Measurements from ENCODE around the gene WDR38.
A peak's percentile ranks its signal among the peaks of the same experiment; 100 is the strongest.

DNA sequence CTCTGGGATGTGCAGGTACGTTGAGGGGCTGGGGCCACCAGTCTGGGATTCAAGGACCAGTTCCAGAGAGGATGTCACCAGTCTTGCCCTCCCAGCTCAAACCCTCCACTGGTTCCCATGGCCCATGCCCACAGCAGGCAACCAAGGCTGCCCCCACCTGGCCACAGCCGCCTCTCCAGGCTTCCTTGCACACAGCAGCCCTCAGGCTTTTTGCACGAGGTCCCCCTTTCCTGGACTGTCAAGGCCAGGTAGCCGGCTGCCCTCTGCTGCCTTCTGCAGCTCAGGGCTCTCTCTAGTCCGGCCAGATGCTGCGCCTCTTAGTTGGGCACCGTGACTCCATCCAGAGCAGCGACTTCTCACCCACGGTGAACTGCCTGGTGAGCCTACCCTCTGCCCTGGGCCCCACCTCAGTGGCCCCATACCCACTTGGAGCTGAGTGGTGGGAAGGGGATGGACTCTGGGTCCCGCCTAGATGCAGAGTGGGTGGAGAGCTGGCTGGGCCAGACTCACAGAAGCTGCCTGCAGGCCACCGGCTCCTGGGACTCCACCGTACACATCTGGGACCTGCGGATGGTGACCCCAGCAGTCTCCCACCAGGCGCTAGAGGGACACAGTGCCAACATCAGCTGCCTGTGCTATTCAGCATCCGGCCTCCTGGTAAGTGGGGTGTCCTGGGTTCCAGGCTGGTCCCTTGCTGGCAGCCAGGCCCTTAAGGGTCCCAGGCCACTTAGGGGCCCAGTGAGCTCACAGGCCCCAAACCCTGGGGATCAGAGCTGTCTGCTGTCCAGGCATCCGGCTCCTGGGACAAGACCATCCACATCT is 2.9 kb downstream of the WDR38 start:
- no peak for TF ChIP-seq RFX5 (IDR thresholded peaks at IDR 0.05; ENCODE audit: low read depth, low read length)
- no peak for TF ChIP-seq NFE2L2 (IDR thresholded peaks at IDR 0.05; ENCODE audit: low read depth, low read length)
- TF ChIP-seq, protein P1, sequence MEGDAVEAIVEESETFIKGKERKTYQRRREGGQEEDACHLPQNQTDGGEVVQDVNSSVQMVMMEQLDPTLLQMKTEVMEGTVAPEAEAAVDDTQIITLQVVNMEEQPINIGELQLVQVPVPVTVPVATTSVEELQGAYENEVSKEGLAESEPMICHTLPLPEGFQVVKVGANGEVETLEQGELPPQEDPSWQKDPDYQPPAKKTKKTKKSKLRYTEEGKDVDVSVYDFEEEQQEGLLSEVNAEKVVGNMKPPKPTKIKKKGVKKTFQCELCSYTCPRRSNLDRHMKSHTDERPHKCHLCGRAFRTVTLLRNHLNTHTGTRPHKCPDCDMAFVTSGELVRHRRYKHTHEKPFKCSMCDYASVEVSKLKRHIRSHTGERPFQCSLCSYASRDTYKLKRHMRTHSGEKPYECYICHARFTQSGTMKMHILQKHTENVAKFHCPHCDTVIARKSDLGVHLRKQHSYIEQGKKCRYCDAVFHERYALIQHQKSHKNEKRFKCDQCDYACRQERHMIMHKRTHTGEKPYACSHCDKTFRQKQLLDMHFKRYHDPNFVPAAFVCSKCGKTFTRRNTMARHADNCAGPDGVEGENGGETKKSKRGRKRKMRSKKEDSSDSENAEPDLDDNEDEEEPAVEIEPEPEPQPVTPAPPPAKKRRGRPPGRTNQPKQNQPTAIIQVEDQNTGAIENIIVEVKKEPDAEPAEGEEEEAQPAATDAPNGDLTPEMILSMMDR (conservative IDR thresholded peaks at IDR 0.05; ENCODE audit: low read depth, low read length), result peak; percentile 47
- TF ChIP-seq MAFK (IDR thresholded peaks at IDR 0.05; ENCODE audit: low read depth, low read length), result no peak
- no peak for TF ChIP-seq MAZ (IDR thresholded peaks at IDR 0.05; ENCODE audit: borderline replicate concordance, low read depth, low read length)
- TF ChIP-seq POLR2A (IDR thresholded peaks at IDR 0.05; ENCODE audit: low read depth, low read length), result no peak
- no peak for TF ChIP-seq RCOR1 (IDR thresholded peaks at IDR 0.05; ENCODE audit: insufficient replicate concordance, low read length)
- TF ChIP-seq RAD21 (IDR thresholded peaks at IDR 0.05; ENCODE audit: low read length), result peak; percentile 50
- TF ChIP-seq, protein P2, sequence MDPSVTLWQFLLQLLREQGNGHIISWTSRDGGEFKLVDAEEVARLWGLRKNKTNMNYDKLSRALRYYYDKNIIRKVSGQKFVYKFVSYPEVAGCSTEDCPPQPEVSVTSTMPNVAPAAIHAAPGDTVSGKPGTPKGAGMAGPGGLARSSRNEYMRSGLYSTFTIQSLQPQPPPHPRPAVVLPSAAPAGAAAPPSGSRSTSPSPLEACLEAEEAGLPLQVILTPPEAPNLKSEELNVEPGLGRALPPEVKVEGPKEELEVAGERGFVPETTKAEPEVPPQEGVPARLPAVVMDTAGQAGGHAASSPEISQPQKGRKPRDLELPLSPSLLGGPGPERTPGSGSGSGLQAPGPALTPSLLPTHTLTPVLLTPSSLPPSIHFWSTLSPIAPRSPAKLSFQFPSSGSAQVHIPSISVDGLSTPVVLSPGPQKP (IDR thresholded peaks at IDR 0.05; ENCODE audit: borderline replicate concordance, low read depth, low read length), result no peak
- TF ChIP-seq, protein P3, sequence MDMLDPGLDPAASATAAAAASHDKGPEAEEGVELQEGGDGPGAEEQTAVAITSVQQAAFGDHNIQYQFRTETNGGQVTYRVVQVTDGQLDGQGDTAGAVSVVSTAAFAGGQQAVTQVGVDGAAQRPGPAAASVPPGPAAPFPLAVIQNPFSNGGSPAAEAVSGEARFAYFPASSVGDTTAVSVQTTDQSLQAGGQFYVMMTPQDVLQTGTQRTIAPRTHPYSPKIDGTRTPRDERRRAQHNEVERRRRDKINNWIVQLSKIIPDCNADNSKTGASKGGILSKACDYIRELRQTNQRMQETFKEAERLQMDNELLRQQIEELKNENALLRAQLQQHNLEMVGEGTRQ (IDR thresholded peaks at IDR 0.05; ENCODE audit: low read depth, low read length), result no peak
- TF ChIP-seq BHLHE40 (IDR thresholded peaks at IDR 0.05; ENCODE audit: low read depth, low read length), result no peak
- TF ChIP-seq SMC3 (IDR thresholded peaks at IDR 0.05; ENCODE audit: low read depth, low read length), result peak; percentile 41; the same call in 1 of the 2 replicates
- no peak for TF ChIP-seq MXI1 (IDR thresholded peaks at IDR 0.05; ENCODE audit: borderline replicate concordance, low read depth, low read length)
- TF ChIP-seq FOS (IDR thresholded peaks at IDR 0.05; ENCODE audit: low read depth, low read length), result no peak

Measured in IMR-90 (cell line).